ENCODE measurements around the gene RABAC1. TPM values are rescaled to one million over a fixed set of nuclear protein-coding genes. Genes with fewer than 3 reads are reported as not detected.

The RABAC1 gene
- total and polyA plus RNA-seq, 2 of the 13 experiments (the other 11 are each of a cell fraction or from before 2014, with no cell fraction given) = 37.4 to 74.0 TPM

- CTCF ChIA-PET (ENCODE audit: low intra/inter-chr PET ratio, low total read pairs) = no interaction called here
- BruUV-seq (replicated peaks) = no TSS peak
- TF ChIP-seq GABPB1 (CRISPR knock-in tag; IDR thresholded peaks at IDR 0.05) = no peak
- TF ChIP-seq MXD1 (CRISPR knock-in tag; IDR thresholded peaks at IDR 0.05) = no peak
- no peak for TF ChIP-seq ZSCAN22 (CRISPR knock-in tag; IDR thresholded peaks at IDR 0.05)
- TF ChIP-seq CHD2 (IDR thresholded peaks at IDR 0.05; ENCODE audit: low read depth, low read length) = no peak
- TF ChIP-seq SMYD3 (CRISPR knock-in tag; IDR thresholded peaks at IDR 0.05) = no peak
- TF ChIP-seq ZNF562 (CRISPR knock-in tag; IDR thresholded peaks at IDR 0.05; ENCODE audit: borderline replicate concordance) = no peak
- TF ChIP-seq ZNF580 (CRISPR knock-in tag; IDR thresholded peaks at IDR 0.05; ENCODE audit: borderline replicate concordance, low read depth) = no peak
- no peak for TF ChIP-seq PITX1 (CRISPR knock-in tag; IDR thresholded peaks at IDR 0.05)
- no peak for TF ChIP-seq ZNF609 (CRISPR knock-in tag; IDR thresholded peaks at IDR 0.05; ENCODE audit: borderline replicate concordance)
- TF ChIP-seq THAP8 (CRISPR knock-in tag; IDR thresholded peaks at IDR 0.05; ENCODE audit: borderline replicate concordance) = no peak
- no peak for TF ChIP-seq ELF1 (CRISPR knock-in tag; IDR thresholded peaks at IDR 0.05)
- TF ChIP-seq E2F2 (CRISPR knock-in tag; IDR thresholded peaks at IDR 0.05; ENCODE audit: borderline replicate concordance) = no peak
- no peak for TF ChIP-seq PATZ1 (CRISPR knock-in tag; IDR thresholded peaks at IDR 0.05)
- no peak for TF ChIP-seq SMARCE1 (IDR thresholded peaks at IDR 0.05; ENCODE audit: borderline replicate concordance)
These were observed 8.1 kb upstream of the RABAC1 start for GRCh38 chr19:41967054-41967783.

More at GRCh38 chr19:41967054-41967783, 8.1 kb upstream of the RABAC1 start:
- ATAC-seq = no peak; the same call in 2 of the 3 replicates
- 23% methylated on average over 25 of the region's 26 CpGs for WGBS (ENCODE audit: low lambda C conversion rate)
- Histone ChIP-seq H3K27ac (ENCODE audit: extremely low read length, insufficient read depth, low read length) (no peak overlapping the region), H3K4me1 (ENCODE audit: insufficient read depth, low read length) (no peaks in the 10 kb centered on the region), H3K36me3 (replicated peaks in 1 of 2; ENCODE audit: control insufficient read depth in 1 of 2, insufficient read depth in 2 of 2, low read length in 2 of 2) (no peaks in the 10 kb centered on the region), H3K4me2 (ENCODE audit: low read depth, low read length) (no peak overlapping the region), H3K4me3 (replicated peaks in 1 of 3; ENCODE audit: insufficient read depth in 1 of 3, low read depth in 2 of 3, low read length in 3 of 3) (no peak overlapping the region), H3K27me3 (ENCODE audit: control insufficient read depth in 1 of 2, insufficient read depth in 2 of 2, low read length in 2 of 2) (peaks cover 12 to 51% of the 10 kb centered on the region in 2 experiments; a peak in 4 of 5 replicates), H4K20me1 (ENCODE audit: insufficient read depth, low read length) (no peaks in the 10 kb centered on the region), H3K9me3 (ENCODE audit: low read length) (no peaks in the 10 kb centered on the region), H3K79me2 (ENCODE audit: insufficient read depth, low read length) (no peaks in the 10 kb centered on the region), H2AFZ (ENCODE audit: low read length) (no peak overlapping the region), H3K9ac (ENCODE audit: insufficient read depth, low read depth, low read length) (no peak overlapping the region)
- intact Hi-C loops (cut with micrococcal nuclease; ENCODE audit: unreplicated experiment) (no loop called here), in situ Hi-C loops (cut with HindIII; ENCODE audit: extremely low pct_ligation_motif_present, low pct_unique_long_range_greater_than_20kb) (no loop called here)
- POLR2A ChIA-PET = no interaction called here
- no peak for FAIRE-seq
- DNase-seq (ENCODE audit: low spot score) = no peak

Measured in HepG2 (cell line).